ENCODE results near the gene INTS11. TPM values are rescaled to one million over a fixed set of nuclear protein-coding genes. Genes with fewer than 3 reads are reported as not detected.

Gene INTS11
- total and polyA plus RNA-seq, 2 of the 13 experiments (the other 11 are each of a cell fraction or from before 2014, with no cell fraction given) = 52.8 to 94.8 TPM

DNA sequence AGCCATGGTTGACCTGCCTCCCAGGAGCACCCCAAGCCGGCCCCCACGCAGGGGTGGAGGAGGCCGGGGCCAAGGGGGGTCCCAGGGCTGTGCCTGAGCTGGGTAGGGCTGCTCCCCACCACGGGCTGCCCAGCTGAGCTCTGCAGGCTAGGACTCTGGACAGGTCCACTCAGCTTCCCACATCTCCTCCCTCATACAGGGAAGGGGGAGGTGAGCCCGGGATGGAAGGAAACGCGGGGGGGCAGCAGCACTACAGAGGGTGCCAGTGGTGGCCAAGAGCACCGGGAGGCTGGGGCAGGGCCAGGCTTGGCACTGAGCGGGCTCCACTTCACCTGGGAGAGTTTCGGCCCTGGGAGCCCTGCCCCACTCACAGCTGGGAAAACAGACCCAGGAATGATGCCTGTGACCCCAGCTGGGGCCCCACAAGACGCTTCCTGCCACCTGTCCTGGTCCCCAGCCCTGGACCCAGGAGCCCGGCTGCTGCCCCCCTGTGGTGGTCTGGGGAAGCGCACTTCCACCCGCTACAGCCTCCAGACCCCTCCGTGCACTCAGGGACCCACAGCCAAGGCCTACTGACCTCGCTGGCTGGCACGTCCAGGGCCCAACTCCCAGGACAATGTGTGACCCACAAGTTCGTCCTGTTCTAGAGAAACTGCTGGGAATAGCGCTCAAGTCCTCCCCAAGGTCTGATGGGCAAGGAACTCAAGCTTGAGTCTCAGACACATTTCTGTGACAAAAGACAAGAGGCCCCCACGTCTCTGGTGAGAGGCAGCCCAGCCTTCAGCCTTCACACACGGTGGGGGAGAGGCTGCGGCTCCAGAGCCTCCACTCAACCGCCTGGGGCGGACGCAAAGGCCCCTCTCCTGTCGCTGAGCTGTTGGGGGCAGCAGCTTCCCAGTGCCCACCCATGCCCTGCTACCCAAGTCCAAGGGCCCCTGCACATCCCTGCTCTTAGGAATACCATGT is 47.6 kb upstream of the INTS11 start (continued):
- TF ChIP-seq MIER3 (CRISPR knock-in tag; IDR thresholded peaks at IDR 0.05; ENCODE audit: borderline replicate concordance) = no peak
- TF ChIP-seq ZMYM3 (CRISPR knock-in tag; IDR thresholded peaks at IDR 0.05) = no peak
- TF ChIP-seq, protein P1, sequence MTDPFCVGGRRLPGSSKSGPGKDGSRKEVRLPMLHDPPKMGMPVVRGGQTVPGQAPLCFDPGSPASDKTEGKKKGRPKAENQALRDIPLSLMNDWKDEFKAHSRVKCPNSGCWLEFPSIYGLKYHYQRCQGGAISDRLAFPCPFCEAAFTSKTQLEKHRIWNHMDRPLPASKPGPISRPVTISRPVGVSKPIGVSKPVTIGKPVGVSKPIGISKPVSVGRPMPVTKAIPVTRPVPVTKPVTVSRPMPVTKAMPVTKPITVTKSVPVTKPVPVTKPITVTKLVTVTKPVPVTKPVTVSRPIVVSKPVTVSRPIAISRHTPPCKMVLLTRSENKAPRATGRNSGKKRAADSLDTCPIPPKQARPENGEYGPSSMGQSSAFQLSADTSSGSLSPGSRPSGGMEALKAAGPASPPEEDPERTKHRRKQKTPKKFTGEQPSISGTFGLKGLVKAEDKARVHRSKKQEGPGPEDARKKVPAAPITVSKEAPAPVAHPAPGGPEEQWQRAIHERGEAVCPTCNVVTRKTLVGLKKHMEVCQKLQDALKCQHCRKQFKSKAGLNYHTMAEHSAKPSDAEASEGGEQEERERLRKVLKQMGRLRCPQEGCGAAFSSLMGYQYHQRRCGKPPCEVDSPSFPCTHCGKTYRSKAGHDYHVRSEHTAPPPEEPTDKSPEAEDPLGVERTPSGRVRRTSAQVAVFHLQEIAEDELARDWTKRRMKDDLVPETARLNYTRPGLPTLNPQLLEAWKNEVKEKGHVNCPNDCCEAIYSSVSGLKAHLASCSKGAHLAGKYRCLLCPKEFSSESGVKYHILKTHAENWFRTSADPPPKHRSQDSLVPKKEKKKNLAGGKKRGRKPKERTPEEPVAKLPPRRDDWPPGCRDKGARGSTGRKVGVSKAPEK (CRISPR knock-in tag; IDR thresholded peaks at IDR 0.05; ENCODE audit: borderline replicate concordance) = no peak
- no peak for TF ChIP-seq ZNF343 (CRISPR knock-in tag; IDR thresholded peaks at IDR 0.05)
- TF ChIP-seq GABPB1 (CRISPR knock-in tag; IDR thresholded peaks at IDR 0.05) = peak; percentile 61; the same call in 1 of the 2 replicates
- TF ChIP-seq DMAP1 (CRISPR knock-in tag; IDR thresholded peaks at IDR 0.05) = no peak
- TF ChIP-seq, protein P2, sequence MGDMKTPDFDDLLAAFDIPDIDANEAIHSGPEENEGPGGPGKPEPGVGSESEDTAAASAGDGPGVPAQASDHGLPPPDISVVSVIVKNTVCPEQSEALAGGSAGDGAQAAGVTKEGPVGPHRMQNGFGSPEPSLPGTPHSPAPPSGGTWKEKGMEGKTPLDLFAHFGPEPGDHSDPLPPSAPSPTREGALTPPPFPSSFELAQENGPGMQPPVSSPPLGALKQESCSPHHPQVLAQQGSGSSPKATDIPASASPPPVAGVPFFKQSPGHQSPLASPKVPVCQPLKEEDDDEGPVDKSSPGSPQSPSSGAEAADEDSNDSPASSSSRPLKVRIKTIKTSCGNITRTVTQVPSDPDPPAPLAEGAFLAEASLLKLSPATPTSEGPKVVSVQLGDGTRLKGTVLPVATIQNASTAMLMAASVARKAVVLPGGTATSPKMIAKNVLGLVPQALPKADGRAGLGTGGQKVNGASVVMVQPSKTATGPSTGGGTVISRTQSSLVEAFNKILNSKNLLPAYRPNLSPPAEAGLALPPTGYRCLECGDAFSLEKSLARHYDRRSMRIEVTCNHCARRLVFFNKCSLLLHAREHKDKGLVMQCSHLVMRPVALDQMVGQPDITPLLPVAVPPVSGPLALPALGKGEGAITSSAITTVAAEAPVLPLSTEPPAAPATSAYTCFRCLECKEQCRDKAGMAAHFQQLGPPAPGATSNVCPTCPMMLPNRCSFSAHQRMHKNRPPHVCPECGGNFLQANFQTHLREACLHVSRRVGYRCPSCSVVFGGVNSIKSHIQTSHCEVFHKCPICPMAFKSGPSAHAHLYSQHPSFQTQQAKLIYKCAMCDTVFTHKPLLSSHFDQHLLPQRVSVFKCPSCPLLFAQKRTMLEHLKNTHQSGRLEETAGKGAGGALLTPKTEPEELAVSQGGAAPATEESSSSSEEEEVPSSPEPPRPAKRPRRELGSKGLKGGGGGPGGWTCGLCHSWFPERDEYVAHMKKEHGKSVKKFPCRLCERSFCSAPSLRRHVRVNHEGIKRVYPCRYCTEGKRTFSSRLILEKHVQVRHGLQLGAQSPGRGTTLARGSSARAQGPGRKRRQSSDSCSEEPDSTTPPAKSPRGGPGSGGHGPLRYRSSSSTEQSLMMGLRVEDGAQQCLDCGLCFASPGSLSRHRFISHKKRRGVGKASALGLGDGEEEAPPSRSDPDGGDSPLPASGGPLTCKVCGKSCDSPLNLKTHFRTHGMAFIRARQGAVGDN (CRISPR knock-in tag; IDR thresholded peaks at IDR 0.05) = peak; percentile 65
- TF ChIP-seq TARDBP (CRISPR knock-in tag; IDR thresholded peaks at IDR 0.05) = no peak
- TF ChIP-seq, protein P3, sequence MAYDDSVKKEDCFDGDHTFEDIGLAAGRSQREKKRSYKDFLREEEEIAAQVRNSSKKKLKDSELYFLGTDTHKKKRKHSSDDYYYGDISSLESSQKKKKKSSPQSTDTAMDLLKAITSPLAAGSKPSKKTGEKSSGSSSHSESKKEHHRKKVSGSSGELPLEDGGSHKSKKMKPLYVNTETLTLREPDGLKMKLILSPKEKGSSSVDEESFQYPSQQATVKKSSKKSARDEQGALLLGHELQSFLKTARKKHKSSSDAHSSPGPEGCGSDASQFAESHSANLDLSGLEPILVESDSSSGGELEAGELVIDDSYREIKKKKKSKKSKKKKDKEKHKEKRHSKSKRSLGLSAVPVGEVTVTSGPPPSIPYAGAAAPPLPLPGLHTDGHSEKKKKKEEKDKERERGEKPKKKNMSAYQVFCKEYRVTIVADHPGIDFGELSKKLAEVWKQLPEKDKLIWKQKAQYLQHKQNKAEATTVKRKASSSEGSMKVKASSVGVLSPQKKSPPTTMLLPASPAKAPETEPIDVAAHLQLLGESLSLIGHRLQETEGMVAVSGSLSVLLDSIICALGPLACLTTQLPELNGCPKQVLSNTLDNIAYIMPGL (CRISPR knock-in tag; IDR thresholded peaks at IDR 0.05; ENCODE audit: borderline replicate concordance in 1 of 2, low read depth in 1 of 2) = peak in 1 of 2 experiments; percentile 74; a peak in 2 of 4 replicates
- no peak; the same call in 1 of the 2 replicates for TF ChIP-seq ZNF556 (CRISPR knock-in tag; IDR thresholded peaks at IDR 0.05; ENCODE audit: borderline replicate concordance)
- TF ChIP-seq ZFP36 (IDR thresholded peaks at IDR 0.05; ENCODE audit: borderline replicate concordance, low read depth, low read length, partially characterized antibody) = no peak
- 0 out of 2 replicates have a peak, but pooled peaks have one; percentile 59 for TF ChIP-seq MTA1 (CRISPR knock-in tag; IDR thresholded peaks at IDR 0.05; ENCODE audit: borderline replicate concordance)
- TF ChIP-seq MXD4 (CRISPR knock-in tag; IDR thresholded peaks at IDR 0.05) = no peak
- TF ChIP-seq KDM3A (CRISPR knock-in tag; IDR thresholded peaks at IDR 0.05; ENCODE audit: low read depth) = peak; percentile 23; the same call in 1 of the 2 replicates
- no peak for TF ChIP-seq ZBTB20 (CRISPR knock-in tag; IDR thresholded peaks at IDR 0.05; ENCODE audit: borderline replicate concordance, low read depth)
- no peak for TF ChIP-seq ARNT2 (CRISPR knock-in tag; IDR thresholded peaks at IDR 0.05; ENCODE audit: low read depth)
- TF ChIP-seq ZMYM4 (CRISPR knock-in tag; IDR thresholded peaks at IDR 0.05) = no peak
- no peak for TF ChIP-seq ZFP62 (CRISPR knock-in tag; IDR thresholded peaks at IDR 0.05)
- no peak for TF ChIP-seq ZNF878 (CRISPR knock-in tag; IDR thresholded peaks at IDR 0.05)
